ENCODE results near the gene TNIK.

GRCh38 chr3:171200750-171201088 is 259.5 kb downstream of the TNIK start:
- TF ChIP-seq POLR2A (IDR thresholded peaks at IDR 0.05) (no peak), CTCF (IDR thresholded peaks at IDR 0.05) (no peak)
